Cardiac atrium fibroblast (primary cell): Measurements from ENCODE around the gene SYTL2. TPM values are rescaled to one million over a fixed set of nuclear protein-coding genes. Genes with fewer than 3 reads are reported as not detected.

Experiments used
- total RNA-seq: library from RNA; depleted of rRNA; stranded (reverse); fragments of >200 nt; gene quantifications from 2 replicates; pipeline ENCODE4 v1.2.3, GENCODE V29; 2015

SYTL2 gene, protein sequence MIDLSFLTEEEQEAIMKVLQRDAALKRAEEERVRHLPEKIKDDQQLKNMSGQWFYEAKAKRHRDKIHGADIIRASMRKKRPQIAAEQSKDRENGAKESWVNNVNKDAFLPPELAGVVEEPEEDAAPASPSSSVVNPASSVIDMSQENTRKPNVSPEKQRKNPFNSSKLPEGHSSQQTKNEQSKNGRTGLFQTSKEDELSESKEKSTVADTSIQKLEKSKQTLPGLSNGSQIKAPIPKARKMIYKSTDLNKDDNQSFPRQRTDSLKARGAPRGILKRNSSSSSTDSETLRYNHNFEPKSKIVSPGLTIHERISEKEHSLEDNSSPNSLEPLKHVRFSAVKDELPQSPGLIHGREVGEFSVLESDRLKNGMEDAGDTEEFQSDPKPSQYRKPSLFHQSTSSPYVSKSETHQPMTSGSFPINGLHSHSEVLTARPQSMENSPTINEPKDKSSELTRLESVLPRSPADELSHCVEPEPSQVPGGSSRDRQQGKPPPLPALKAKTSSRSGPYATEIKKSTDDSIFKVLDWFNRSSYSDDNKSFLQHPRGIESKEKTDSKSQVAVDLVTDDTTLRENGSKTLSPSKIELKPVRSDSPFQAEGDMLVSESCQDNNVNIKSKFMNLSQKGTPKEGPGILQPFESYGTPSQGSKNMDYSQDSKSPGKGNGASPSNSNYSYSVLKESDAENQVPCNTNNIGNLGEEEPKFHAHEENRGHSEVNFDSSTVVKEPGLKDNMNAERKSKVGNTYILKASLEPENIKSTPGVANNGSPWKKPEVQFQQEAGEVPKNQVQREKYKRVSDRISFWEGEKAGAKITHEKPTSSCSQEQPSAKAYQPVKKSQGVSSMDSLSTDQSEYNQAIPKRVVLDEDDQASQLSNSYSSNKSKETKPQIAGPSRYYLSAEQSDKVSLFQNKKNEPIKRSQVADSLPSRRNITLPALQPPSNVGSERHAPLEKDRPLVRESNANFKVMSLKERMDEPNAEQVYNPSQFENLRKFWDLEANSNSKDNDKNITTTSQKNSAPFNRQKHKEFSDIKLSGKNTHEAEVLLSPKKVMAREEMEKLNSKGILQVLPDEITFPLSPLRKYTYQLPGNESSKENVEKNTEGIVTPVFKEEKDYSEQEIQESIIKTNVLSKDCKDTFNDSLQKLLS (N-terminal part only)
- total RNA-seq = 10.7 and 12.6 TPM in 2 replicates

DNA sequence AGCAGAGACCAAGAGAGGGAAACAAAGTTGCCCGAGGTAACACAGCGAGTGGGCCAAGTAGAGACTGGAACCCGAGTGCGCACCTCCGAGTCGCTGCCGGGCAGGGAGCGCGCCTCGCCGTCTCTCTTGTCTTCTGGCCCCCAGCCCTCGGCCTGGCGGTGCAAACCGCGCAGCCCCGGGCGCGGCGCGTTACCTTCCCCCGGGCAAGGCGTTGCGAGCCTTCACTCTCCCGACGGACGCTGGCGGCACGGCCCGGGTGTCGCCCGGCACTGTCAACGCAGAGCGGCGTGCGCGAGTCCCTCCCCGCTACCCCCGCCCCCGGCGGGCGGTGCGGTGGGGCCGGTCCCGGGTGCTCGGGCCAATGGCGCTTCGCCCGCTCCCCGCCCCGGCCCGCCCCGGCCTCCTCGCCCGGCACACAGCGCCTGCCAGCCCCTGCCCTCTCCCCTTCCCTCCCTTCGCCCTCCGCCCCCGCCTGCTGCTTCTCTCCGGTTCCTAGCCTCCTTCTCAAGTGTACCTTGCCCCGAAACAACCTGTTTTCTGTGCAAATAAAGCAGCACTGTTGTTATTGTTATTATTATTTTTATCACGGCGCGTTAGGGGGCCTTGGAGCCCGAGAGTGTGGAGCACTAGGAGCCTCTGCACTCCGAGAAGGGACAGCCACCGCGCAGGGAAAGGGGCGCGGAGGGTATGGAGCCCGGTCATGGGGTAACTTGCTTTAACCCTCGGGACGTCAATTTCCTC is at the start of gene SYTL2:
Gene SYTL2 (minus strand): TSS at position 271 of the 741 bp plus-strand sequence. CDS start 53,416 bp downstream, outside the sequence.

DNA sequence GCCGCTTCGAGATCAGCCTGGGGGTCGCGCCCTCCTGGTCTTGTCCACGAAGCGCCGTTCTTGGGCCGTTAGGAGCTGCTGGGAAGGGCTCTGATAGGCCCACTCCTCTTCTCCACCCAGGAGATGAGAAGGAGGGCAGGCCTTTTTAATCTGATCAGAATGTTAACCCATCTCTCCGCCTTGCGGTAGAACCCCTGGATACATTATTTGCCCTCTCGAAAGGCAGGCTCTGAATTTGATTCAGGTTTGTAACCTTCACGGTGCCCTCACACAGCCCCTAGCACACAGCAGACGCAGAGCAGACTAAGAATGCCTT is 44.4 kb upstream of the SYTL2 start, which contains the start of gene CCDC83:
Gene CCDC83 (plus strand): TSS at position 43 of the 316 bp plus-strand sequence. CDS start 9,741 bp downstream, outside the sequence.

DNA sequence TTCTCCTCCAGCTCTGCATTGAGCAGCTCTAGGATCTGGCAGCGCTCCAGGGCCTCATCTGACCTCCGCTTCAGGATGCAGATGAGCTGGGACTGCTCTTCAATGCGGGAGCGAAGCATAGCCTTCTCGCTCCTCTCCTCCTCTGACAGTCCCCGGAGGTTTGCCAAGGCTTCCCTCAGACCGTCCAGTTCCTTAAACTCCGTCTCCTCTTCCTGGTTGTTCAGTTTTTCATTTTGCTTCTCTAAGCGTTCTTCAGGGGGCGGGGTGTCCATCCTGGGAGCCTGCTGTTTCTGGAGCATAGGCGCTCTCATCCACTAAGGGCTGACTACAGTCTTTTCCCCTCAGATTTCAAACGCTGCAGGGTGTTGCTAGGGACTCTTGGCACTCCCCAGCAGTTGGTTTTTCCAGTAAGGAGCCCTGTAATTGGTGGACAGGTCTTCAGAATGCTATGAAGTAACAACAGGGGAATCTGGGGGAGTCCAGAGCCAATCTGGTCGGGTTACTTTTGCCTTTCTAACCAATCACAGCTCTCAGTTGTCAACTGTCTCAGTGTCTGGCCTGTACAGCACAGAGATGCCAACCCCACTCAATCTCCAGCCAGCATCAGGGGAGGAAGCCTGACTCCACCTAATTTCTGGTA is 125.0 kb downstream of the SYTL2 start, which contains the start of gene CCDC89:
Gene CCDC89 (minus strand): TSS at position 376 of the 640 bp plus-strand sequence. CDS start 65 bp downstream, at position 311.

DNA sequence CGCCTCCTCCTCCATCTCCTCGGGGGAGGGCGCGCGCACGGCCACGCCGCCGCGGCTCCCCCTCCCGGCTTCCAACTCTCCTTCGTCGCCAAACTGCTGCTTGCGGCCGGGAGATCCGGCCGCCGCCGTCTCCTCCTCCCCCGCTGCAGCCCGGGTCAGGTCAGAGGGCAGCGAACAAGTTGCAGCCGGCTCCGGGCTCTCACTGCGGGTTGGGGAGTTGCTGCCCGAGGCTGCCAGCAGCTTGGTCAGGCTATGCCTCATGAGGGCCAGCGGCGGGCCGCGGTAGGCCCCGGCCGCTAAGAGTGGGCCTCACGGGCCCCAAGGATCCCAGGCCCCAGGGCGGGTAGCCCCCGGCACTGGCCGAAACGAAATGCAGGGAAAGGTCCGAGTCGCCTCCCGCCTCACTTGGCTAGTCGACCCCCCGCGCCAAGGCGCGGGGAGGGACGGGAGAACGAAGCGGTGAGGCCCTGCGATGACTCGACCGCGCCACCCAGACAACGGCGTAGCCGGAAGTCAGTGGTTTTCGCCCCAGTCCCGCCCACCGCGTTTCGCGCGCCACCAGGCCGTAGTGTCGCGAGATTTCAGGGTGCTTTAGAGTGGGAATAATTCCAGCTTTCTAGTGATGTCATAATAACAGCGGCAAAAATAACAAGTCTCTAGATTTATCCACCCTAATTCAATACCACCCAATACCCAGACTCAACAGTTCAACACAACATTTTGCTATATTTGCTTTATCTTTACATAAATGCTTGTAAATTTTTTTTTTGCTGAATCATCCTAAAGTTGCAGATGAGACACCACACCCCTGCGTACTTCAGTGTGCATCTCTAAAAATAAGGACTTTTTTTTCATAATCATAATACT is 146.1 kb downstream of the SYTL2 start, which contains the start of gene CREBZF:
Gene CREBZF (minus strand): TSS at position 515 of the 867 bp plus-strand sequence. CDS start 254 bp downstream, at position 261.

DNA sequence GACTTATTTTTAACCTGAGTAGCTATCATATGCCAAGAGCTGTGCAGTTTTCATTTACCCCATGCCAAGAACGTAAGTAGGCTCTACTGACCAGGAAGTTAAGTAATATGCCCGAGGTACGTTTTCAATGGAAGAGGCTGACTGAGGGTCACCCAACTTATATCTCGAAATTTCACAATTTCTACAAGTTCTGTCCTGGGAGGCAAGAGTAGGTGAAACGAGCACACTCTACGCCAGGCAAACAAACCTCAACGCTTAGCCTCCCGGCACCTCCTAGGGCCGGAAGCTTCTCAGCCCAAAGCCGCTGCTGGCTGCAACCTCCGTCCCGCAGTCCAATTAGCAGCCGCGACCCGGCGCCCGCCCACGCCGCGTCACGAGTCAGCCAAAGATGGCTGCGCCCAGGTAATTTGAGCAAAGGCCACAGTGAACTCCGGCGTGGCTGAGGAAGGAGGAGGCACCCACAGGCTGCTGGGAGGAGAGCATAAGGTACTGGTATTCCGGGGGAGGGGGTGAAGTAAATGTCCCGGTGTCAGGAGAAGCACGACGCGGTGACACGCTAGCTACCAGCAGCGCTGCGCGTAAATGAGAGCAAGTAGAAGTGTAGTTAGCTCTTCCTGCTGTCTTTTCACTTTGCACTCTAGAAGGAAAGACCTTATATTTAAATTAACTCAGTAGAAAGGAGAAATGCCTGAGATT is 163.2 kb downstream of the SYTL2 start, which contains the start of gene TMEM126A:
Gene TMEM126A (plus strand): TSS at position 364 of the 696 bp plus-strand sequence. CDS start 2,289 bp downstream, outside the sequence.

Other genes with a start within 250 kb of the SYTL2 start
- not detected in 2 replicates for gene DLG2, start 183.8 kb downstream of the SYTL2 start, total RNA-seq
- gene TMEM126B, start 182.5 kb downstream of the SYTL2 start, total RNA-seq = 47.8 and 51.0 TPM in 2 replicates
- 27.4 and 35.7 TPM in 2 replicates for gene TMEM126A, start 163.2 kb downstream of the SYTL2 start, total RNA-seq
- gene CREBZF, start 146.0 kb downstream of the SYTL2 start, total RNA-seq = 20.3 and 21.7 TPM in 2 replicates
- 1.3 and 5.3 TPM in 2 replicates for gene CCDC89, start 124.9 kb downstream of the SYTL2 start, total RNA-seq
- not detected in 2 replicates for gene CCDC83, start 44.2 kb upstream of the SYTL2 start, total RNA-seq